Colonic mucosa (tissue), 4 donors: ENCODE data around the gene PIEZO2. TPM values are rescaled to one million over a fixed set of nuclear protein-coding genes. Genes with fewer than 3 reads are reported as not detected.

Source experiments
- DNase-seq: peaks from one replicate; pipeline ENCODE4 v3.0.0-alpha.2; 2020
- H3K27ac ChIP-seq: fragments of 200-600 bp; one replicate; pipeline ENCODE4 v1.8.0; 2021
- H3K27me3 ChIP-seq: fragments of 200-600 bp; one replicate; pipeline ENCODE4 v1.8.0; 2021
- H3K36me3 ChIP-seq: fragments of 200-600 bp; one replicate; pipeline ENCODE4 v1.8.0; 2021
- H3K4me1 ChIP-seq: fragments of 200-600 bp; one replicate; pipeline ENCODE4 v1.8.0; 2021; ENCODE audit warnings: mild to moderate bottlenecking
- H3K4me3 ChIP-seq: fragments of 200-600 bp; one replicate; pipeline ENCODE4 v1.8.0; 2021
- H3K9ac ChIP-seq, 2 donors: one replicate each; pipeline ENCODE4 v1.7.0; 2013; ENCODE audit warnings: control low read depth in 2 of 2, low read depth in 2 of 2, low read length in 2 of 2
- H3K9me3 ChIP-seq: fragments of 200-600 bp; one replicate; pipeline ENCODE4 v1.8.0; 2021
- intact Hi-C: fragments of 100-400 bp; cut with DNase I; formaldehyde crosslinking; loops from one replicate; pipeline ENCODE4 v1.14.1; 2022
- total RNA-seq, 2 donors: library from RNA; stranded (reverse); fragmentation: NEBNext Ultra II Directional in 1 of 2; extraction: Animal tissue kit (Norgen Biotek cat#: 25700) in 1 of 2; gene quantifications; one replicate each; pipeline ENCODE4 v1.2.1, GENCODE V29; 2021
- TF ChIP-seq, protein P1 (sequence below): fragments of 200-600 bp; IDR thresholded peaks from one replicate; pipeline ENCODE4 v1.8.0; 2022; ENCODE audit warnings: antibody characterized with exemption, mild to moderate bottlenecking
- donor health status: healthy.
- donor health status: DM: no; HTN: no; CAD: no.
- donor health status: DM: no; HTN: no; CAD: no.

The PIEZO2 gene
- total RNA-seq, 2 donors from 2014 or later = 0.79 to 4.0 TPM

DNA sequence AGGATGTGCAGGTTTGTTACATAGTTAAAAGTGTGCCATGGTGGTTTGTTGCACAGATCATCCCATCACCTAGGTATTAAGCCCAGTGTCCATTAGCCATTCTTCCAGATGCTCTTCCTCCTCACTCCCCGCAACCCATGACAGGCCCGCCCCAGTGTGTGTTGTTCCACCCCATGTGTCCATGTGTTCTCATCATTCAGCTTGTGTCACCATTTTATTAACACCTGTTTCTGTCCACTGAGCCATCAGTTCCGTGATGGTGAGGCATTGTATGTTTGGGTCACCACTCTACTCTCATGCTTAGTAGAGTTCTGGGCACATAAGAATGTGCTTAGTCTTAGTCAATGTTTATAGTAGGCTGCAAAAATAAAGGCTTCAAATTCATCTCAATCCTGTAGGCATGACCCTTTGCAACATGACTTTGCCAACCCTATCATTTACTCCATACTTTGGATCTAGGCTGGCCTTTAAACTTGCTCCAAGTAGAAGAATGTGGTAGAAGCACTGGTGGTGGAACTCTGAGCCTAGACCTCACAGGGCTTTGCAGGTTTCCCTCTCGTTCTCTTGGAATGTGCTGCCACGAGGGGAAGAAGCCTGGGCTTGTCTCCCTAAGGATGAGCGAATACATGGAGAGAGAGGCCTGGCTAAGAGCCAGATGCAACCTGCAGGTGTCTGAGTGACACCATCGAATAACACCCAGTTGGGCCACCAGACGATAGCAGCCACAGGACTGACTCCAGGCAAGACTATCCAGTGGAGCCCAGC, 462.0 kb downstream of the PIEZO2 start:
- no peak overlapping the region for H3K4me3 ChIP-seq
- TF ChIP-seq, protein P1, sequence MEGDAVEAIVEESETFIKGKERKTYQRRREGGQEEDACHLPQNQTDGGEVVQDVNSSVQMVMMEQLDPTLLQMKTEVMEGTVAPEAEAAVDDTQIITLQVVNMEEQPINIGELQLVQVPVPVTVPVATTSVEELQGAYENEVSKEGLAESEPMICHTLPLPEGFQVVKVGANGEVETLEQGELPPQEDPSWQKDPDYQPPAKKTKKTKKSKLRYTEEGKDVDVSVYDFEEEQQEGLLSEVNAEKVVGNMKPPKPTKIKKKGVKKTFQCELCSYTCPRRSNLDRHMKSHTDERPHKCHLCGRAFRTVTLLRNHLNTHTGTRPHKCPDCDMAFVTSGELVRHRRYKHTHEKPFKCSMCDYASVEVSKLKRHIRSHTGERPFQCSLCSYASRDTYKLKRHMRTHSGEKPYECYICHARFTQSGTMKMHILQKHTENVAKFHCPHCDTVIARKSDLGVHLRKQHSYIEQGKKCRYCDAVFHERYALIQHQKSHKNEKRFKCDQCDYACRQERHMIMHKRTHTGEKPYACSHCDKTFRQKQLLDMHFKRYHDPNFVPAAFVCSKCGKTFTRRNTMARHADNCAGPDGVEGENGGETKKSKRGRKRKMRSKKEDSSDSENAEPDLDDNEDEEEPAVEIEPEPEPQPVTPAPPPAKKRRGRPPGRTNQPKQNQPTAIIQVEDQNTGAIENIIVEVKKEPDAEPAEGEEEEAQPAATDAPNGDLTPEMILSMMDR = no peak
- no peaks in the 10 kb centered on the region for H3K4me1 ChIP-seq
- H3K36me3 ChIP-seq = no peaks in the 10 kb centered on the region
- no peaks in the 10 kb centered on the region for H3K9me3 ChIP-seq
- H3K27me3 ChIP-seq = no peaks in the 10 kb centered on the region
- DNase-seq = no peak
- no peak overlapping the region for H3K27ac ChIP-seq
- no peak overlapping the region for H3K9ac ChIP-seq
- intact Hi-C loops = no loop called here

DNA sequence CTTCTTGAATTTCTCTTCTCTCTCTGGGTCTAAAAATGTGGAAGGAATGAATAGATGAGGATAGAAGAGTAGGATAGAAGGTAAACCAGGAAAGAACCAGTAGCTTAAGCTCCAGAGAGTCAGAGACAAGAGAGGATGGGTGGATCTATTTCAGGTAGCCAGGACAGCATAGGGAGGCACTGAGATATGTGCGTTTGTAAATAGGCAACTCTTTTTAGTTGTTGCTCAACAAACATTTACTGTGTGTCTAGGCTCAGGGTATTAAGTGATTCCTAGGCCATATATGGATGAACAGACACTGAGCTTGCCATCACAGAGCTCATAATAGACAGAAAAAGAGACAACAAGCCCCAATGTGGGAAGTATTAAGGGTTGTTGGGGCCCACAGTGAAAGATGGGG, 463.1 kb downstream of the PIEZO2 start:
- Histone ChIP-seq H3K4me1 (no peaks in the 10 kb centered on the region), H3K9ac (no peak overlapping the region), H3K36me3 (no peaks in the 10 kb centered on the region), H3K27ac (no peak overlapping the region), H3K9me3 (no peaks in the 10 kb centered on the region), H3K27me3 (no peaks in the 10 kb centered on the region), H3K4me3 (no peak overlapping the region)
- no peak for DNase-seq
- intact Hi-C loops = no loop called here
- TF ChIP-seq, protein P1 = no peak

DNA sequence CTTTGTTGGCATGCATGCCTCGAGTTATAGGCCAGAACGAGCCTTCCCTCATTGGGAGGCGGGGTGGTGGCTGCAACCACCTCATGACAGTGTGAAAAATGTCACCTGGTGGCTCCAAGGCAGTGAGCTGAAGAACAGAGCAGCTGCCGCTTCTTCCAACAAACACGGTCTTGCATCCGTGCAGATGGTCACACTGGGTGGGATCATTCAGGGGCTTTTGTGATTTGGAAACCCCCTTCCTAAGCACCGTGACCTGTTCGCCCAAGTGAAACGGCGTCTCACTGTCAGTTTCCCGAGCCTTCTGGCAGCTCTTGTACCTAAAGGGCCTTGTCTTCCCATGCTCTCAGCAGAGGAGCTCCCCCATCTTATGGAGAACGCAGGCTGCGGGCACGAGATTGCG, 463.9 kb downstream of the PIEZO2 start:
- no peaks in the 10 kb centered on the region for H3K36me3 ChIP-seq
- no peak overlapping the region for H3K9ac ChIP-seq
- H3K9me3 ChIP-seq = no peaks in the 10 kb centered on the region
- H3K4me3 ChIP-seq = no peak overlapping the region
- H3K27ac ChIP-seq = no peak overlapping the region
- no peak for DNase-seq
- H3K4me1 ChIP-seq = no peaks in the 10 kb centered on the region
- no peaks in the 10 kb centered on the region for H3K27me3 ChIP-seq
- TF ChIP-seq, protein P1 = no peak
- intact Hi-C loops = no loop called here

DNA sequence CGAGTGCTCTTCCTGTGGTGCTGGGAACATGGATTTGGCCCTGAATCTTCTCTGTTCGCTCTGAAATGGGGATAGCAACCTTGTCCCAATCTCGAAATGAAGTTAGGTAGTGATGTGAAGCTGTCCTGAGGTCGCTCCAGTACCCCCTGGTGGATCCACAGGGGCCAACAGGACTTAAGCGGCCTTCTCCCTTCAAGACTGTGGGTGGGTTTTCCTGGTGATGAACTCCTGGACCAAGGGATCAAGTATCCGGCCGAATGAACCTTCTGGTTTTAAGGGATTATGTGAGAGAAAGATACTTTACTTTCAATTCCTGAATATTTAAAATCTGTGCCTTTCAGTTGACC, 467.0 kb downstream of the PIEZO2 start:
- Histone ChIP-seq H3K9ac (no peak overlapping the region), H3K9me3 (no peaks in the 10 kb centered on the region), H3K27ac (no peak overlapping the region), H3K27me3 (no peaks in the 10 kb centered on the region), H3K4me3 (no peak overlapping the region), H3K4me1 (no peaks in the 10 kb centered on the region), H3K36me3 (no peaks in the 10 kb centered on the region)
- TF ChIP-seq, protein P1 = no peak
- no peak for DNase-seq
- intact Hi-C loops = no loop called here

DNA sequence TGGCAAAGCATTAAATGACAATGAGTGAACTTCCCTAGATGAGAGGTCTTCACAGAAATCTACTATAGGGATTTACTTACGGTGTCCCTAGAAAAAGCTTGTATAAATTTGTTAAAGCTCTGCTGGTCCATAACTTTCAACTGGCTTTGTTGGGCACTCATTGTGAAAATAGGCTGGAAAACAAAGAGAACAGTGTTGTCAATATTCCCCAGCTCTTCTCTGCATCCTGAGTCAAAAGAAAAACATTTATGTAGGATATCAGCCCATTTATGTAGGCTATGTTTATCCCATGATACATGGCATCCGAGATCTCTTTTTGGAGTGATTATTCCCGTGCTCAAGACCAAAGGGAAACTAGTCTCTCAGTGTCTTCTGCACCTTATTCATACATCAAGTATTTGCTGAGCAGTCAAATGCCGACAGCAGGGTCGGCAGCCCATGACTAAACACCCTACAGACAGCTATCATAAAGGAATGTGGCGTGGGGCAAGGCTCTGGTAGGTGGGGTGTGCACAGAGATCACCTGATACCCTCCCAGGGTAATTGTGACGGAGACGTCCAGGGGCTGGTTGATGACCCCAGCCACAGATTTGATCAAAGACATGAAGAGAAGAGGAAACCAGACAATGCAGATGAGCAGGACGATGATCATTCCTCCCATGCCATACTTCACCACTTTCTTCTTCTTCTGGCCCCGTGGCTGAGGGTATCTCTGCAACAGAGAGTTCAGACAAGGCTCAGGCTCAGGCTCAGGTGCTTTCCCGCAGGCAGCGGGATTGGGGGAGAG, 467.6 kb downstream of the PIEZO2 start:
- no peaks in the 10 kb centered on the region for H3K27me3 ChIP-seq
- TF ChIP-seq, protein P1 = no peak
- H3K4me1 ChIP-seq = no peaks in the 10 kb centered on the region
- H3K9ac ChIP-seq = no peak overlapping the region
- DNase-seq = no peak
- H3K27ac ChIP-seq = no peak overlapping the region
- no peaks in the 10 kb centered on the region for H3K36me3 ChIP-seq
- no peak overlapping the region for H3K4me3 ChIP-seq
- intact Hi-C loops = no loop called here
- H3K9me3 ChIP-seq = no peaks in the 10 kb centered on the region
